HG03575 (cell line): ENCODE measurements around the gene CLDN2.
"Not testable (repeated sequence)": the region's sequence is repeated elsewhere in the genome, so short reads cannot be mapped to it uniquely, and the experiment has no call there.

Experiments used
- ATAC-seq: cut with Tn5 transposase; IDR thresholded peaks from one replicate; pipeline ENCODE4 v1.9.1; 2021; ENCODE audit not compliant: unreplicated experiment, insufficient number of reproducible peaks, low FRiP score; ENCODE audit errors: extremely low read depth

The CLDN2 gene

GRCh38 chrX:106919932-106920452, at the start of gene CLDN2:
TSS of gene CLDN2 (plus strand) at chrX:106920402. CDS start at chrX:106928229, 7,827 bp downstream.
- no peak for ATAC-seq

GRCh38 chrX:106872796-106873195, 47.4 kb upstream of the CLDN2 start:
- not testable (repeated sequence) for ATAC-seq

- no peak for ATAC-seq
These were observed 46.1 kb upstream of the CLDN2 start for GRCh38 chrX:106874075-106874474.

- ATAC-seq: no peak
These were observed 45.1 kb upstream of the CLDN2 start for GRCh38 chrX:106875151-106875550.

- no peak for ATAC-seq
These were observed 30.7 kb upstream of the CLDN2 start for GRCh38 chrX:106889468-106889867.

GRCh38 chrX:106891762-106892460, 28.3 kb upstream of the CLDN2 start:
- ATAC-seq: no peak

- no peak for ATAC-seq
These were observed 25.8 kb upstream of the CLDN2 start for GRCh38 chrX:106894392-106894909.

- ATAC-seq: no peak
These were observed 25.2 kb upstream of the CLDN2 start for GRCh38 chrX:106894978-106895452.

- no peak for ATAC-seq
These were observed 22.9 kb upstream of the CLDN2 start for GRCh38 chrX:106897259-106897658.

GRCh38 chrX:106898462-106898861, 21.7 kb upstream of the CLDN2 start:
- no peak for ATAC-seq

- ATAC-seq: no peak
These were observed 20.9 kb upstream of the CLDN2 start for GRCh38 chrX:106899276-106899675.

- no peak for ATAC-seq
These were observed 20.4 kb upstream of the CLDN2 start for GRCh38 chrX:106899841-106900240.

GRCh38 chrX:106901341-106901740, 18.9 kb upstream of the CLDN2 start:
- no peak for ATAC-seq

GRCh38 chrX:106901781-106902219, 18.4 kb upstream of the CLDN2 start:
- no peak for ATAC-seq

- ATAC-seq: no peak
These were observed 17.5 kb upstream of the CLDN2 start for GRCh38 chrX:106902684-106903083.

GRCh38 chrX:106903291-106903824, 16.8 kb upstream of the CLDN2 start, which contains the start of gene RIPPLY1:
TSS of gene RIPPLY1 (minus strand) at chrX:106903341. CDS start at chrX:106903287, 54 bp downstream.
- ATAC-seq: no peak

- ATAC-seq: no peak
These were observed 16.2 kb upstream of the CLDN2 start for GRCh38 chrX:106903856-106904528.

GRCh38 chrX:106905064-106905708, 15.0 kb upstream of the CLDN2 start:
- no peak for ATAC-seq

GRCh38 chrX:106906361-106906760, 13.8 kb upstream of the CLDN2 start:
- ATAC-seq: no peak
